HepG2 (cell line): ENCODE results near the gene DIP2C. TPM values are rescaled to one million over a fixed set of nuclear protein-coding genes. Genes with fewer than 3 reads are reported as not detected.

Source experiments
- CBX5 ChIP-seq: sonication (generic); formaldehyde crosslinking; IDR thresholded peaks from 2 replicates; pipeline ENCODE4 v1.4.0; 2020; ENCODE audit warnings: missing genetic modification reagents, borderline replicate concordance
- RELA ChIP-seq: sonication (generic); formaldehyde crosslinking; IDR thresholded peaks from 2 replicates; pipeline ENCODE4 v1.4.0; 2020; ENCODE audit warnings: missing genetic modification reagents
- ZNF557 ChIP-seq: sonication (generic); formaldehyde crosslinking; IDR thresholded peaks from 2 replicates; pipeline ENCODE4 v1.4.0; 2020; ENCODE audit warnings: missing genetic modification reagents
- ZNF605 ChIP-seq: sonication (generic); formaldehyde crosslinking; IDR thresholded peaks from 2 replicates; pipeline ENCODE4 v1.8.0; 2022; ENCODE audit warnings: mild to moderate bottlenecking, missing genetic modification reagents
- ZNF609 ChIP-seq: sonication (generic); formaldehyde crosslinking; IDR thresholded peaks from 2 replicates; pipeline ENCODE4 v1.4.0; 2020; ENCODE audit warnings: mild to moderate bottlenecking, missing genetic modification reagents, borderline replicate concordance
- polyA plus RNA-seq, 8 experiments: library from polyadenylated mRNA; depleted of rRNA in 3 of 8; stranded (reverse) in 7 of 8; unstranded in 1 of 8; fragments of >200 nt; fragmentation: Illumina TruSeq in 4 of 8; extraction: Trizol in 4 of 8; gene quantifications; 2 replicates each; pipeline versions ENCODE4 v1.2.1 to v1.2.3, GENCODE V29; 2011 to 2016; ENCODE audit warnings: low read depth in 4 of 8, missing spikeins in 1 of 8, mixed read lengths in 1 of 8; ENCODE audit not compliant: insufficient read depth in 1 of 8
- total RNA-seq, 5 experiments: library from RNA; depleted of rRNA; stranded (reverse); fragments of >200 nt; fragmentation: Illumina TruSeq; extraction: Trizol; gene quantifications; 2 replicates each; pipeline ENCODE4 v1.2.3, GENCODE V29; 2016; ENCODE audit warnings: low read depth in 1 of 5
- TF ChIP-seq, protein P1 (sequence below): sonication (generic); formaldehyde crosslinking; IDR thresholded peaks from 2 replicates; pipeline ENCODE4 v1.4.0; 2020; ENCODE audit warnings: mild to moderate bottlenecking, missing genetic modification reagents
- TF ChIP-seq, protein P2 (sequence below): sonication (generic); formaldehyde crosslinking; IDR thresholded peaks from 2 replicates; pipeline ENCODE4 v1.8.0; 2022; ENCODE audit warnings: missing genetic modification reagents, low read depth, mild to moderate bottlenecking, borderline replicate concordance

Gene DIP2C
- total and polyA plus RNA-seq, 2 of the 13 experiments (the other 11 are each of a cell fraction or from before 2014, with no cell fraction given), result 2.2 to 2.7 TPM

GRCh38 chr10:387909-388660 is 301.4 kb downstream of the DIP2C start (continued):
- TF ChIP-seq ZNF609 (CRISPR knock-in tag), result no peak
- no peak for TF ChIP-seq ZNF605 (CRISPR knock-in tag)
- no peak for TF ChIP-seq CBX5 (CRISPR knock-in tag)
- TF ChIP-seq ZNF557 (CRISPR knock-in tag), result no peak
- TF ChIP-seq, protein P1, sequence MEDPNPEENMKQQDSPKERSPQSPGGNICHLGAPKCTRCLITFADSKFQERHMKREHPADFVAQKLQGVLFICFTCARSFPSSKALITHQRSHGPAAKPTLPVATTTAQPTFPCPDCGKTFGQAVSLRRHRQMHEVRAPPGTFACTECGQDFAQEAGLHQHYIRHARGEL (CRISPR knock-in tag), result no peak
- TF ChIP-seq, protein P2, sequence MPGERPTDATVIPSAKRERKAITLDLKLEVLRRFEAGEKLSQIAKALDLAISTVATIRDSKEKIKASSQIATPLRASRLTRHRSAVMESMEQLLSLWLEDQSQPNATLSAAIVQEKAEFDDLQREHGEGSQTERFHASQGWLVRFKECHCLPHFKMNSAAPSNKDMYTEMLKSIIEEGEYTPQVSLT (CRISPR knock-in tag), result no peak
- no peak for TF ChIP-seq RELA (CRISPR knock-in tag)
